GM21619 (cell line): Measurements from ENCODE around the gene EP400.
A peak's percentile ranks its signal among the peaks of the same experiment; 100 is the strongest.

Experiments used
- ATAC-seq: cut with Tn5 transposase; IDR thresholded peaks from one replicate; pipeline ENCODE4 v1.9.1; 2021; ENCODE audit not compliant: unreplicated experiment

Gene EP400

GRCh38 chr12:131912518-131913274 is 37.0 kb upstream of the EP400 start:
- ATAC-seq, result no peak

GRCh38 chr12:131913666-131914065 is 36.1 kb upstream of the EP400 start:
- ATAC-seq, result no peak

- no peak for ATAC-seq
These were observed 35.5 kb upstream of the EP400 start for GRCh38 chr12:131914179-131914702.

GRCh38 chr12:131915000-131915689 is 34.6 kb upstream of the EP400 start:
- ATAC-seq, result no peak

- ATAC-seq, result no peak
These were observed 33.9 kb upstream of the EP400 start for GRCh38 chr12:131915823-131916222.

GRCh38 chr12:131916306-131917138 is 33.2 kb upstream of the EP400 start:
- no peak for ATAC-seq

- ATAC-seq, result no peak
These were observed 32.5 kb upstream of the EP400 start for GRCh38 chr12:131917139-131917710.

GRCh38 chr12:131917711-131918306 is 31.9 kb upstream of the EP400 start:
- ATAC-seq, result no peak

GRCh38 chr12:131918311-131919050 is 31.3 kb upstream of the EP400 start:
- ATAC-seq, result no peak

- no peak for ATAC-seq
These were observed 30.7 kb upstream of the EP400 start for GRCh38 chr12:131919051-131919347.

GRCh38 chr12:131919366-131920156 is 30.2 kb upstream of the EP400 start:
- ATAC-seq, result no peak

- ATAC-seq, result no peak
These were observed 29.6 kb upstream of the EP400 start for GRCh38 chr12:131920157-131920508.

- no peak for ATAC-seq
These were observed 28.6 kb upstream of the EP400 start for GRCh38 chr12:131920902-131921840.

- no peak for ATAC-seq
These were observed 27.6 kb upstream of the EP400 start for GRCh38 chr12:131921866-131922769.

GRCh38 chr12:131922772-131923171 is 27.0 kb upstream of the EP400 start:
- ATAC-seq, result no peak

GRCh38 chr12:131923260-131923659 is 26.5 kb upstream of the EP400 start:
- ATAC-seq, result peak; percentile 83
